GM12878 (cell line): ENCODE measurements around the gene SLC4A5. TPM values are rescaled to one million over a fixed set of nuclear protein-coding genes. Genes with fewer than 3 reads are reported as not detected.

Source experiments
- DPF2 ChIP-seq: fragments of 450-650 bp; IDR thresholded peaks from 2 replicates; pipeline ENCODE4 v1.6.1; 2017; ENCODE audit warnings: mild to moderate bottlenecking
- FOS ChIP-seq: IDR thresholded peaks from 3 replicates; pipeline ENCODE4 v1.6.1; 2011; ENCODE audit warnings: borderline replicate concordance; ENCODE audit not compliant: insufficient read length; ENCODE audit errors: extremely low read depth
- LARP7 ChIP-seq: fragments of 450-650 bp; IDR thresholded peaks from 2 replicates; pipeline ENCODE4 v1.6.1; 2017; ENCODE audit warnings: mild to moderate bottlenecking
- MEF2B ChIP-seq: fragments of 450-650 bp; IDR thresholded peaks from 2 replicates; pipeline ENCODE4 v1.6.1; 2018; ENCODE audit warnings: mild to moderate bottlenecking, moderate library complexity; ENCODE audit not compliant: partially characterized antibody, poor library complexity, severe bottlenecking
- NR2C1 ChIP-seq: fragments of 450-650 bp; IDR thresholded peaks from 2 replicates; pipeline ENCODE4 v1.6.1; 2017; ENCODE audit warnings: antibody characterized with exemption, mild to moderate bottlenecking, moderate library complexity
- POLR2AphosphoS2 ChIP-seq: IDR thresholded peaks from 2 replicates; pipeline ENCODE4 v1.6.1; 2011; ENCODE audit warnings: low read depth, mild to moderate bottlenecking, low read length, improper control_type of control experiment, moderate library complexity
- POU2F2 ChIP-seq: IDR thresholded peaks from 3 replicates; pipeline ENCODE4 v1.6.1; 2011; ENCODE audit warnings: low read depth, mild to moderate bottlenecking, low read length, borderline replicate concordance
- RAD51 ChIP-seq: fragments of 450-650 bp; IDR thresholded peaks from 2 replicates; pipeline ENCODE4 v1.6.1; 2016; ENCODE audit warnings: moderate library complexity, mild to moderate bottlenecking, inconsistent platforms
- SMAD5 ChIP-seq: IDR thresholded peaks from 2 replicates; pipeline ENCODE4 v1.6.1; 2016; ENCODE audit warnings: antibody characterized with exemption, low read depth
- SMC3 ChIP-seq: IDR thresholded peaks from 2 replicates; pipeline ENCODE4 v1.6.1; 2011; ENCODE audit warnings: low read length, improper control_type of control experiment, borderline replicate concordance
- SREBF1 ChIP-seq: IDR thresholded peaks from 2 replicates; pipeline ENCODE4 v1.6.1; 2012; ENCODE audit warnings: mild to moderate bottlenecking, low read length
- TARDBP ChIP-seq: IDR thresholded peaks from 2 replicates; pipeline ENCODE4 v1.6.1; 2016; ENCODE audit warnings: borderline replicate concordance
- TCF3 ChIP-seq: IDR thresholded peaks from 2 replicates; pipeline ENCODE4 v1.6.1; 2012; ENCODE audit warnings: low read depth, mild to moderate bottlenecking, low read length, borderline replicate concordance; ENCODE audit not compliant: insufficient read depth
- ZNF274 ChIP-seq: IDR thresholded peaks from one replicate; pipeline ENCODE4 v1.8.0; 2011; ENCODE audit not compliant: insufficient read length, insufficient read depth
- polyA plus RNA-seq, 11 experiments: library from polyadenylated mRNA; depleted of rRNA in 4 of 11; unstranded in 6 of 11; stranded (reverse) in 5 of 11; fragments of >200 nt; fragmentation: Nextera tagmentation in 4 of 11; fragmentation: Illumina TruSeq in 1 of 11; extraction: Ambion mirVana in 4 of 11; extraction: Trizol in 1 of 11; gene quantifications; 1 replicate in 1 of 11; 2 replicates in 10 of 11; pipeline versions ENCODE4 v1.2.1 to v1.2.3, GENCODE V29; 2011 to 2016; ENCODE audit warnings: inconsistent platforms in 2 of 11, missing spikeins in 2 of 11, low read depth in 1 of 11
- total RNA-seq, 4 experiments: library from RNA; depleted of rRNA in 3 of 4; stranded (reverse); fragments of >200 nt in 3 of 4; fragmentation: Illumina TruSeq in 1 of 4; extraction: Trizol in 1 of 4; gene quantifications; 2 replicates each; pipeline versions ENCODE4 v1.2.1 to v1.2.3, GENCODE V29; 2013 to 2021
- TF ChIP-seq, protein P1 (sequence below): fragments of 450-650 bp; IDR thresholded peaks from 2 replicates; pipeline ENCODE4 v1.6.1; 2016; ENCODE audit warnings: mild to moderate bottlenecking, moderate library complexity, borderline replicate concordance
- TF ChIP-seq, protein P2 (sequence below): fragments of 450-650 bp; IDR thresholded peaks from 2 replicates; pipeline ENCODE4 v1.6.1; 2017; ENCODE audit warnings: antibody characterized with exemption, mild to moderate bottlenecking, moderate library complexity
- TF ChIP-seq, protein P3 (sequence below): fragments of 450-650 bp; formaldehyde crosslinking; IDR thresholded peaks from 2 replicates; pipeline ENCODE4 v1.5.0; 2022; ENCODE audit warnings: mild to moderate bottlenecking, missing genetic modification characterization
- TF ChIP-seq, protein P4 (sequence below): fragments of 450-650 bp; IDR thresholded peaks from 2 replicates; pipeline ENCODE4 v1.6.1; 2016; ENCODE audit warnings: mild to moderate bottlenecking

SLC4A5 gene
- total and polyA plus RNA-seq, 10 of the 15 experiments (the other 5 are each of a cell fraction or from before 2014, with no cell fraction given), result 0.15 to 4.7 (median 1.6) TPM

DNA sequence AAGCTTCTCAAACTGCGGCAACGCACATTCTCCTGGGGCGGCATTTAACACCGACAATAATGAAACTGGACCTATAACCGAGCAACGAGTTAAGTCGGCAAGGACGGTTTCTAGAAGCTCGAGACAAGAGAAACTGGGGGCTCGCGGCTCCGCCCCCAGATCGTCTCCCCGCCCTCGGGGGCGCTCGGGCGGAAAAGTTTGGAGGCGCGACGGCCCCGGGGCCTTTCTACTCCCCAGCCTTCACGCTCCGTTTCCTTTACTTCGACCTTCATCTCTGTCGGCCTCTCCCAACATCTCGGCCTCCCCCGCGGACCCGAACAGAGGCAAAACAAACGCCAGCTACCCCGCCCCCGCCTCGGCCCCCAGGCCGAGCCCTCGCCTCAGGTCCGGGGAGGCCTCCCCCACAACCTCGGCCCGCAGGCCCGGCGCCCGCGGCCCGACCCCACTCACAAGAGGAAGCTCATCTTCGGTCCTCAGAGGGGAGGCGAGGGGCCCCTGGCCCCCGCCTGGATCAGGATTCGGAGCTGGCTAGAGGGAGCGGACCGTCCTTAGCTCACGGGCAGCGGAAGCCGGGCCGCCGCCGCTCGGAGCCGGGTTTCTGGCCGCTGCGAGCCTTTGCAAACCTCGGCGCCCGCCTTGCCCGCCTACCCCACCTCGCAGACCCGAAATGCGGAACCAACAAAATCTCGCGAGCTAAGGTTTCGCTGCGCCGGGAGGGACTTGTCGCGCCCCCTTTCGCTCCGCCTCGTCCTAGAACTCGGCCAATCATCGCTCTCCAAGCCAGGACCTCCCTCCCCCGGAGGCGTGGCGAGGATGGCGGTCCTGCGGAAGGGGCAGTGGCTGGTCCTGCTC is 164.8 kb downstream of the SLC4A5 start, which contains the start of gene MOB1A (continued):
- TF ChIP-seq, protein P1, sequence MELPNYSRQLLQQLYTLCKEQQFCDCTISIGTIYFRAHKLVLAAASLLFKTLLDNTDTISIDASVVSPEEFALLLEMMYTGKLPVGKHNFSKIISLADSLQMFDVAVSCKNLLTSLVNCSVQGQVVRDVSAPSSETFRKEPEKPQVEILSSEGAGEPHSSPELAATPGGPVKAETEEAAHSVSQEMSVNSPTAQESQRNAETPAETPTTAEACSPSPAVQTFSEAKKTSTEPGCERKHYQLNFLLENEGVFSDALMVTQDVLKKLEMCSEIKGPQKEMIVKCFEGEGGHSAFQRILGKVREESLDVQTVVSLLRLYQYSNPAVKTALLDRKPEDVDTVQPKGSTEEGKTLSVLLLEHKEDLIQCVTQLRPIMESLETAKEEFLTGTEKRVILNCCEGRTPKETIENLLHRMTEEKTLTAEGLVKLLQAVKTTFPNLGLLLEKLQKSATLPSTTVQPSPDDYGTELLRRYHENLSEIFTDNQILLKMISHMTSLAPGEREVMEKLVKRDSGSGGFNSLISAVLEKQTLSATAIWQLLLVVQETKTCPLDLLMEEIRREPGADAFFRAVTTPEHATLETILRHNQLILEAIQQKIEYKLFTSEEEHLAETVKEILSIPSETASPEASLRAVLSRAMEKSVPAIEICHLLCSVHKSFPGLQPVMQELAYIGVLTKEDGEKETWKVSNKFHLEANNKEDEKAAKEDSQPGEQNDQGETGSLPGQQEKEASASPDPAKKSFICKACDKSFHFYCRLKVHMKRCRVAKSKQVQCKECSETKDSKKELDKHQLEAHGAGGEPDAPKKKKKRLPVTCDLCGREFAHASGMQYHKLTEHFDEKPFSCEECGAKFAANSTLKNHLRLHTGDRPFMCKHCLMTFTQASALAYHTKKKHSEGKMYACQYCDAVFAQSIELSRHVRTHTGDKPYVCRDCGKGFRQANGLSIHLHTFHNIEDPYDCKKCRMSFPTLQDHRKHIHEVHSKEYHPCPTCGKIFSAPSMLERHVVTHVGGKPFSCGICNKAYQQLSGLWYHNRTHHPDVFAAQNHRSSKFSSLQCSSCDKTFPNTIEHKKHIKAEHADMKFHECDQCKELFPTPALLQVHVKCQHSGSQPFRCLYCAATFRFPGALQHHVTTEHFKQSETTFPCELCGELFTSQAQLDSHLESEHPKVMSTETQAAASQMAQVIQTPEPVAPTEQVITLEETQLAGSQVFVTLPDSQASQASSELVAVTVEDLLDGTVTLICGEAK, result no peak
- TF ChIP-seq SMC3 (0 out of 2 replicates have a peak, but pooled peaks have one; percentile 3), POU2F2 (peak; percentile 66; the same call in 1 of the 3 replicates), NR2C1 (no peak), TARDBP (no peak), TCF3 (peak; percentile 33; the same call in 1 of the 2 replicates), RAD51 (no peak), ZNF274 (no peak), LARP7 (no peak; the same call in none of the 2 replicates), DPF2 (peak; percentile 88), MEF2B (peak; percentile 23), FOS (no peak), SMAD5 (peak; percentile 75; the same call in 1 of the 2 replicates), SREBF1 (no peak), POLR2AphosphoS2 (peak; percentile 84; the same call in 1 of the 2 replicates)
- TF ChIP-seq, protein P2, sequence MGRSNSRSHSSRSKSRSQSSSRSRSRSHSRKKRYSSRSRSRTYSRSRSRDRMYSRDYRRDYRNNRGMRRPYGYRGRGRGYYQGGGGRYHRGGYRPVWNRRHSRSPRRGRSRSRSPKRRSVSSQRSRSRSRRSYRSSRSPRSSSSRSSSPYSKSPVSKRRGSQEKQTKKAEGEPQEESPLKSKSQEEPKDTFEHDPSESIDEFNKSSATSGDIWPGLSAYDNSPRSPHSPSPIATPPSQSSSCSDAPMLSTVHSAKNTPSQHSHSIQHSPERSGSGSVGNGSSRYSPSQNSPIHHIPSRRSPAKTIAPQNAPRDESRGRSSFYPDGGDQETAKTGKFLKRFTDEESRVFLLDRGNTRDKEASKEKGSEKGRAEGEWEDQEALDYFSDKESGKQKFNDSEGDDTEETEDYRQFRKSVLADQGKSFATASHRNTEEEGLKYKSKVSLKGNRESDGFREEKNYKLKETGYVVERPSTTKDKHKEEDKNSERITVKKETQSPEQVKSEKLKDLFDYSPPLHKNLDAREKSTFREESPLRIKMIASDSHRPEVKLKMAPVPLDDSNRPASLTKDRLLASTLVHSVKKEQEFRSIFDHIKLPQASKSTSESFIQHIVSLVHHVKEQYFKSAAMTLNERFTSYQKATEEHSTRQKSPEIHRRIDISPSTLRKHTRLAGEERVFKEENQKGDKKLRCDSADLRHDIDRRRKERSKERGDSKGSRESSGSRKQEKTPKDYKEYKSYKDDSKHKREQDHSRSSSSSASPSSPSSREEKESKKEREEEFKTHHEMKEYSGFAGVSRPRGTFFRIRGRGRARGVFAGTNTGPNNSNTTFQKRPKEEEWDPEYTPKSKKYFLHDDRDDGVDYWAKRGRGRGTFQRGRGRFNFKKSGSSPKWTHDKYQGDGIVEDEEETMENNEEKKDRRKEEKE, result no peak
- TF ChIP-seq, protein P3, sequence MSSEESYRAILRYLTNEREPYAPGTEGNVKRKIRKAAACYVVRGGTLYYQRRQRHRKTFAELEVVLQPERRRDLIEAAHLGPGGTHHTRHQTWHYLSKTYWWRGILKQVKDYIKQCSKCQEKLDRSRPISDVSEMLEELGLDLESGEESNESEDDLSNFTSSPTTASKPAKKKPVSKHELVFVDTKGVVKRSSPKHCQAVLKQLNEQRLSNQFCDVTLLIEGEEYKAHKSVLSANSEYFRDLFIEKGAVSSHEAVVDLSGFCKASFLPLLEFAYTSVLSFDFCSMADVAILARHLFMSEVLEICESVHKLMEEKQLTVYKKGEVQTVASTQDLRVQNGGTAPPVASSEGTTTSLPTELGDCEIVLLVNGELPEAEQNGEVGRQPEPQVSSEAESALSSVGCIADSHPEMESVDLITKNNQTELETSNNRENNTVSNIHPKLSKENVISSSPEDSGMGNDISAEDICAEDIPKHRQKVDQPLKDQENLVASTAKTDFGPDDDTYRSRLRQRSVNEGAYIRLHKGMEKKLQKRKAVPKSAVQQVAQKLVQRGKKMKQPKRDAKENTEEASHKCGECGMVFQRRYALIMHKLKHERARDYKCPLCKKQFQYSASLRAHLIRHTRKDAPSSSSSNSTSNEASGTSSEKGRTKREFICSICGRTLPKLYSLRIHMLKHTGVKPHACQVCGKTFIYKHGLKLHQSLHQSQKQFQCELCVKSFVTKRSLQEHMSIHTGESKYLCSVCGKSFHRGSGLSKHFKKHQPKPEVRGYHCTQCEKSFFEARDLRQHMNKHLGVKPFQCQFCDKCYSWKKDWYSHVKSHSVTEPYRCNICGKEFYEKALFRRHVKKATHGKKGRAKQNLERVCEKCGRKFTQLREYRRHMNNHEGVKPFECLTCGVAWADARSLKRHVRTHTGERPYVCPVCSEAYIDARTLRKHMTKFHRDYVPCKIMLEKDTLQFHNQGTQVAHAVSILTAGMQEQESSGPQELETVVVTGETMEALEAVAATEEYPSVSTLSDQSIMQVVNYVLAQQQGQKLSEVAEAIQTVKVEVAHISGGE (CRISPR knock-in tag), result no peak
- TF ChIP-seq, protein P4, sequence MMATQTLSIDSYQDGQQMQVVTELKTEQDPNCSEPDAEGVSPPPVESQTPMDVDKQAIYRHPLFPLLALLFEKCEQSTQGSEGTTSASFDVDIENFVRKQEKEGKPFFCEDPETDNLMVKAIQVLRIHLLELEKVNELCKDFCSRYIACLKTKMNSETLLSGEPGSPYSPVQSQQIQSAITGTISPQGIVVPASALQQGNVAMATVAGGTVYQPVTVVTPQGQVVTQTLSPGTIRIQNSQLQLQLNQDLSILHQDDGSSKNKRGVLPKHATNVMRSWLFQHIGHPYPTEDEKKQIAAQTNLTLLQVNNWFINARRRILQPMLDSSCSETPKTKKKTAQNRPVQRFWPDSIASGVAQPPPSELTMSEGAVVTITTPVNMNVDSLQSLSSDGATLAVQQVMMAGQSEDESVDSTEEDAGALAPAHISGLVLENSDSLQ, result peak; percentile 57; the same call in 1 of the 2 replicates
